ENCODE results near the gene CCDC24. TPM values are rescaled to one million over a fixed set of nuclear protein-coding genes. Genes with fewer than 3 reads are reported as not detected.

Gene CCDC24
- polyA plus RNA-seq, 1 donor, result 19.5 TPM

- no peak for DNase-seq
These were observed 10.9 kb upstream of the CCDC24 start for GRCh38 chr1:43980255-43981134.

DNA sequence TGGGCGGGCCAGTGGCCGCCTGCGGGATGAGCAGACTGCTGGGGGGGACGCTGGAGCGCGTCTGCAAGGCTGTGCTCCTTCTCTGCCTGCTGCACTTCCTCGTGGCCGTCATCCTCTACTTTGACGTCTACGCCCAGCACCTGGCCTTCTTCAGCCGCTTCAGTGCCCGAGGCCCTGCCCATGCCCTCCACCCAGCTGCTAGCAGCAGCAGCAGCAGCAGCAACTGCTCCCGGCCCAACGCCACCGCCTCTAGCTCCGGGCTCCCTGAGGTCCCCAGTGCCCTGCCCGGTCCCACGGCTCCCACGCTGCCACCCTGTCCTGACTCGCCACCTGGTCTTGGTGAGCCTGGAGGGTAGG, 10.3 kb upstream of the CCDC24 start:
- DNase-seq, result no peak

GRCh38 chr1:43981636-43982035, 9.8 kb upstream of the CCDC24 start:
- DNase-seq, result no peak

GRCh38 chr1:43982241-43982640, 9.2 kb upstream of the CCDC24 start:
- no peak for DNase-seq

DNA sequence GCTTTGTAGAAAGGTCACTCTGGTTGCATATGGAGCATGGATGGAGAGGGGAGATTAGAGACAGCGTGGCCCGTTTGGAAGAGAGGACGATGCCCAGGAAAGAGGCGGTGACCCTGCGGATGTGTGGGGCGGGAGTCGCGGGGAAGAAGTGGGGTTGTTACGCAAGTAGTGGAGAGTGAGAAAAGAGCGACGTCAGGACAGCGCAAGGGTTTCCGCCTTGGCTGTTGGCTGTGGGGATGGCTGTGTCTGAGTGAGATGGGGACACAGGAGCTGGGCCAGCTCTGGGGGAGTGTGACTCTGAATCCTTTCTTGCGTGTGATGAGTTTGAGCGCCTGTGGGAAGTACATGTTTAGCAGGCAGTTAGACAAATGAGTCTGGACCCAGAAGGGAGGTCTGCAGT, 8.6 kb upstream of the CCDC24 start:
- no peak for DNase-seq

- DNase-seq, result no peak
These were observed 8.0 kb upstream of the CCDC24 start for GRCh38 chr1:43983253-43983899.

DNA sequence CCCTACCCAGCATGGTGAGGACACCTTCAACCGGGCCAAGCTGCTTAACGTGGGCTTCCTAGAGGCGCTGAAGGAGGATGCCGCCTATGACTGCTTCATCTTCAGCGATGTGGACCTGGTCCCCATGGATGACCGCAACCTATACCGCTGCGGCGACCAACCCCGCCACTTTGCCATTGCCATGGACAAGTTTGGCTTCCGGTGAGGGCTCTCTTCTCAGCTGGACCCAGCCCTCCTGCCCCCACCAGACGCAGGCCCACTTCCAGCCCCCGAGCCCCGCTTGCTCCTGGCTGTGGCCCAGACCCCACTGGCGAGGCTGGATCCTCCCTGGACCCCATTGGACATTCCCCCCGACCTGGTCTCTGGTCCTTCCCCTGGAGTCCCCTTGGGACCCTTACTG, 6.5 kb upstream of the CCDC24 start:
- DNase-seq, result no peak

- no peak for DNase-seq
These were observed 5.3 kb upstream of the CCDC24 start for GRCh38 chr1:43985984-43986595.

DNA sequence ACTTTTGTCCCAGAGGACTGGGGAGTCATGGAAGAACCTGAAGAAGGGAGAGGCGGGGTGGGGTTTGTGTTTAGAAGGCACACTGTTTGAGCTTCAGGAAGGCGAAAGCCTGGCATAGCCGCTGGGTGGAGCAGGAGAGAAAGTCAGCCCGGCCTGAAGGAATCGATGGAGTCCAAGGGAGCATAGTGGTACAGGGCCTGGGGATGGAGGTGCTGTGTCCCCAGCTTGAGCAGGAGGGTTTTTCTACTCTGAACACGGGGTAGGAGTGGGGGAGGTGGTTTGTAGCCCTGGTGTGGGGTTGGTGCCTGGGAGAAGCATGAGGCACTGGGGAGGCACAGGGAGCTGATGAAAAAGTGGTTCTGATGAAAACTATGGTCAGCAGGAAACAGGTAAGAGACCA, 4.7 kb upstream of the CCDC24 start:
- DNase-seq, result no peak

- DNase-seq, result no peak
These were observed 4.1 kb upstream of the CCDC24 start for GRCh38 chr1:43987159-43987902.

- no peak for DNase-seq
These were observed 864 bp upstream of the CCDC24 start for GRCh38 chr1:43990271-43991199.

DNA sequence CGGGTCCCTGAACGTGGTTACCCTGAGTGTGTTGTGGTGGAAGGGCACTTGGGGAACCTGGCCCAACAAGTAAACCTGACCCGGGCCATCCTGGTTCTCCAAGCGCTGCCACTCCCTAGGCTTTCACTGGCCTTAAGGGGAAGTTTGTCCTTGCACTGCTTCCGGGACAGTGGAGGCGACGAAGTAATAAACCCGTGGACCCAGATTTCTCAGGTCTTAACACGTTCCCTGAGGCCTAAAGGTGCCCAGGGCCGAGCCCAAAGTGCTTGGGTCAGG, 261 bp upstream of the CCDC24 start:
- DNase-seq, result no peak

DNA sequence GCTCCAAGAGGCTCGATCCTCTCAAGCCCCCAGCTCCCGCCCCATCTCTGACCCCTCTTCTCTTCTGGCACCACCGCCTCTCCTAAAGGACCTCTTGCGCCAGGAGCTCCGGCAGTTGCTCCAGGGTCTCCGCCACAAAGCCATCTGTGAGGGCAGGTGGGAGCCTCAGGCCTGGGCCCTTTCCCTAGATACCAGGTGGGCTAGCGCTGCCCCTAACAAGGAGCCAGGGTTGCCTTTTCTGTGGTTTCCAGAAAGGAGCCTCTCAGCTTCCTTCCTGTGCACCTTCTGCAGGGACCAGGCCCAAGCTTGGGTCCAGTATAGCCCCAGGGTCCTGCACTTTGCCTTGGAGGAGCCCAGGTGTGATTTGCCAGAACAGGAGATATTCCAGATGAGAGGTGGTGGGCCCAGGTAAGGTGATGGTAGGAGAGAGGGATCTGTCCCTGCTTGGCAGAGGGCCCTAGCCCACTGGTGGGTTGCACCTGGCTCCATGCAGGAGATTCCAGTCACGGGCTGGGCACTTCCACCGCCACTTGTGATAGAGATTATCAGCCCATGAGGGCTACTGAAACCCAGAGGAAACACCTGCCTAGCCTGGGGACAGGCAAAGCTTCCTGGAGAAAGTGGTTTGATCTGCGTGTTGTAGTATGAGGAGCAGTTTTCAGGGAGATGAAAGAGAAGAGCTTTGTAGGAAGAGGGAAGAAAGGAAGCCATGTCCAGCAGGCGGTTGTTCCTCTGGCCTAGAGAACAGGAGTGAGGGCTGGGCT, 1.0 kb downstream of the CCDC24 start:
- no peak for DNase-seq

DNA sequence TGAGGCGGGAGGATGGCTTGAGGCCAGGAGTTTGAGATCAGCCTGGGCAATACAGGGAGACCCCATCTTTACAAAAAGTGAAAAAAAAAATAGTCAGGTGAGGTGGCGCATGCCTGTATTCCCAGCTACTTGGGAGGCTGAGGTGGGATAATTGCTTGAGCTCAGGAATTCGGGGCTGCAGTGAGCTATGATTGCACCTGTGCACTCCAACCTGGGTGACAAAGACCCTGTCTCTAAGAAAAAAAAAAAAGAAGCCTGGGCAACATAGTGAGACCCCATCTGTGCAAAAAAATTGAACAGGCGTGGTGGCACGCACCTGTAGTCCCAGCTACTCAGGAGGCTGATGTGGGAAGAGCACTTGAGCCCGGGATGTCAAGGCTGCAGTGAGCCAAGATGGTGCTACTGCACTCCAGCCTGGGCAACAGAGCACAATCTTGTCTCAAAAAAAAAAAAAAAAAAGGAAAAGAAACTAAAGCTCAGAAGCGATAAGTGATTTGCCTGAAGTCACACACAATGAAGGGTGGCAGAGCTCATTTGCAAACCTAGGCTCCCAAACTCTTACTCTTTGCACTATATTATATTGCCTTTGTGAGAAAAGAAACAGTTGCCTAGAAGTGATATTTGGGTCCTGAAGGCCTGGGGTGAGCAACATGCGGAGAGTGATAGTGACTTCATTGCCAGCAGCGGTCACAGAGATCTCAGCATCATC, 2.0 kb downstream of the CCDC24 start:
- no peak for DNase-seq

DNA sequence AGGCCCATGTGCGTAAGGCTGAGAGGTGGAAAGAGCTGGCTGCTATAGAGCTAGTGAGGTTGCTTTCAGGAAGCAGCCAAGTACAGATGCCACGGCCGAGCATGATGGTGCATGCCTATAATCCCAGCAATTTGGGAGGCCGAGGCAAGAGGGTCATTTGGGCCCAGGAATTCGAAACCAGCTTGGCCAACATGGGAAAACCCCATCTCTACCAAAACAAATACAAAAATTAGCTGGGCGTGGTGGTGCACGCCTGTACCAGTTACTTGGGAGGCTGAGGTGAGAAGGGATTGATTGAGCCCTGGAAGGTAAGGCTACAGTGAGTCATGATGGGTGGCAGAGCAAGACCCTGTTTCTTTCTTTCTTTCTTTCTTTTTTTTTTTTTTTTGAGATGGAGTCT, 2.7 kb downstream of the CCDC24 start:
- no peak for DNase-seq

- DNase-seq, result no peak
These were observed 3.7 kb downstream of the CCDC24 start for GRCh38 chr1:43994794-43995790.

- DNase-seq, result no peak
These were observed 4.8 kb downstream of the CCDC24 start for GRCh38 chr1:43995984-43996732.

- no peak for DNase-seq
These were observed 5.3 kb downstream of the CCDC24 start for GRCh38 chr1:43996733-43997115.

Data from left kidney (tissue), 2 donors.